ENCODE data around the gene AGO3. TPM values are rescaled to one million over a fixed set of nuclear protein-coding genes. Genes with fewer than 3 reads are reported as not detected.

Gene AGO3
- total and polyA plus RNA-seq, 10 of the 15 experiments (the other 5 are each of a cell fraction or from before 2014, with no cell fraction given), result 3.9 to 35.2 (median 12.5) TPM

DNA sequence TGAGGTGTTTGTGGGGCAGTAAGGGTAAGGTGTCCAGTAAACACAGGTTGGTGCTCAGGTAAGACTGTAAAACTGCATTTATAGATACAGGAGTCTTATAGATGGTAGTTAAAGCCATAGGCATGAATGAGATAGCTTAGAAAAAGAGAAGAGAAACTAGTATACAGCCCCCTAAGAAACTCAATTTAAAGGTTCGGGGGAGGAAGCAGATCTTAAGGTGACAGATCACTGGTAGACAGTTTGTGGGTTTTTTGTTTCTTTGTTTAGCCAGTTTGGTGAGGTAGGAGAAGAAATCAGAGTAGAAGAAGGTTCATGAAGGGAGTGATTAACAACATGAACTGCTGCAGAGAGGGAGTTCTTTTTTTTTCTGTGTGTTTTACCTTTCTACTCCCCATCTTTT lies 6.1 kb upstream of the AGO3 start:
- Histone ChIP-seq H3K27me3 (replicated peaks in 1 of 2; ENCODE audit: control insufficient read depth in 2 of 2, insufficient read depth in 2 of 2, low read length in 1 of 2) (no peaks in the 10 kb centered on the region), H3K4me1 (ENCODE audit: control insufficient read depth, insufficient read depth, low read length) (peaks cover 7% of the 10 kb centered on the region; the same call in 1 of the 2 replicates), H4K20me1 (ENCODE audit: control insufficient read depth, insufficient read depth) (no peaks in the 10 kb centered on the region), H2AFZ (ENCODE audit: control insufficient read depth, low read depth, low read length) (no peak overlapping the region), H3K9me3 (replicated peaks; ENCODE audit: control insufficient read depth, insufficient read depth, low read length) (no peaks in the 10 kb centered on the region), H3K4me3 (no peak overlapping the region), H3K4me2 (ENCODE audit: control insufficient read depth, insufficient read depth) (peak overlapping the region; percentile 2), H3K79me2 (ENCODE audit: control insufficient read depth, insufficient read depth, low read length) (no peaks in the 10 kb centered on the region), H3K36me3 (ENCODE audit: control insufficient read depth in 2 of 2, insufficient read depth in 2 of 2, low read length in 1 of 2) (peaks cover 0 to 5% of the 10 kb centered on the region in 2 experiments; a peak in 2 of 4 replicates), H3K9ac (ENCODE audit: control insufficient read depth, insufficient read depth, low read length) (no peak overlapping the region), H3K27ac (ENCODE audit: control insufficient read depth, insufficient read depth) (no peak overlapping the region)
- POLR2A ChIA-PET, result interaction anchor here (1.7 kb wide), 1 partner anchor 38 kb away, joined by 5 read pairs; no protein-coding TSS in a partner anchor
- BruUV-seq (replicated peaks), result no TSS peak
- CTCF ChIA-PET, result no interaction called here
- WGBS (ENCODE audit: insufficient coverage, insufficient replicate concordance, low lambda C conversion rate, missing lambda C conversion rate), result 48% methylated on average over 1 of the region's 1 CpG
- ATAC-seq (peak; percentile 69), DNase-seq (ENCODE audit: low read depth, low spot score) (no peak), FAIRE-seq (no peak)
- in situ Hi-C loops (cut with MboI) (no loop called here), intact Hi-C loops (cut with micrococcal nuclease; ENCODE audit: unreplicated experiment) (no loop called here)
- RAD21 ChIA-PET (ENCODE audit: unreplicated experiment), result interaction anchor here (1.5 kb wide), 1 partner anchor 8 kb away, joined by 3 read pairs; no protein-coding TSS in a partner anchor
- SMC1A ChIA-PET (ENCODE audit: uncharacterized antibody, unreplicated experiment), result no interaction called here
- TF ChIP-seq TARDBP (IDR thresholded peaks at IDR 0.05; ENCODE audit: borderline replicate concordance) (no peak), EP300 (IDR thresholded peaks at IDR 0.05; ENCODE audit: borderline replicate concordance in 1 of 2, control insufficient read depth in 1 of 2, low read depth in 2 of 2, low read length in 2 of 2) (no peak), RELB (IDR thresholded peaks at IDR 0.05; ENCODE audit: low read depth) (peak; percentile 25; the same call in 1 of the 2 replicates), MTA2 (IDR thresholded peaks at IDR 0.05; ENCODE audit: low read depth) (peak; percentile 63; the same call in 1 of the 2 replicates), REST (IDR thresholded peaks at IDR 0.05; ENCODE audit: low read depth, low read length) (no peak), PKNOX1 (IDR thresholded peaks at IDR 0.05) (0 out of 2 replicates have a peak, but pooled peaks have one; percentile 34), NBN (IDR thresholded peaks at IDR 0.05) (0 out of 2 replicates have a peak, but pooled peaks have one; percentile 21), EZH2 (IDR thresholded peaks at IDR 0.05; ENCODE audit: borderline replicate concordance, control insufficient read depth, low read depth, low read length) (no peak), IKZF2 (IDR thresholded peaks at IDR 0.05) (0 out of 4 replicates have a peak, but pooled peaks of 1 of the 2 experiments have one; percentile 20), SPI1 (IDR thresholded peaks at IDR 0.05; ENCODE audit: borderline replicate concordance, insufficient read depth, low read depth, low read length) (peak; percentile 49), RUNX3 (IDR thresholded peaks at IDR 0.05; ENCODE audit: low read length) (0 out of 2 replicates have a peak, but pooled peaks have one; percentile 34)
- TF ChIP-seq, protein P1, sequence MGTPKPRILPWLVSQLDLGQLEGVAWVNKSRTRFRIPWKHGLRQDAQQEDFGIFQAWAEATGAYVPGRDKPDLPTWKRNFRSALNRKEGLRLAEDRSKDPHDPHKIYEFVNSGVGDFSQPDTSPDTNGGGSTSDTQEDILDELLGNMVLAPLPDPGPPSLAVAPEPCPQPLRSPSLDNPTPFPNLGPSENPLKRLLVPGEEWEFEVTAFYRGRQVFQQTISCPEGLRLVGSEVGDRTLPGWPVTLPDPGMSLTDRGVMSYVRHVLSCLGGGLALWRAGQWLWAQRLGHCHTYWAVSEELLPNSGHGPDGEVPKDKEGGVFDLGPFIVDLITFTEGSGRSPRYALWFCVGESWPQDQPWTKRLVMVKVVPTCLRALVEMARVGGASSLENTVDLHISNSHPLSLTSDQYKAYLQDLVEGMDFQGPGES (IDR thresholded peaks at IDR 0.05), result no peak
